HEK293T (cell line): ENCODE measurements around the gene PXDN.
A peak's percentile ranks its signal among the peaks of the same experiment; 100 is the strongest.

ENCODE experiments used
- CTCF ChIA-PET: fragments of 350-600 bp; formaldehyde crosslinking; extraction: SDS; loops from one replicate; lab custom pipeline; 2021; ENCODE audit warnings: antibody characterized with exemption, inconsistent platforms; lab: Yijun Ruan, JAX
- POLR2A ChIA-PET: fragments of 350-600 bp; formaldehyde crosslinking; extraction: SDS; loops from one replicate; lab custom pipeline; 2020; ENCODE audit warnings: antibody characterized with exemption, inconsistent platforms; lab: Yijun Ruan, JAX
- DNase-seq: peaks from one replicate; pipeline ENCODE4 v3.0.0; 2012; ENCODE audit warnings: mixed read lengths; ENCODE audit errors: extremely low spot score
- ARNT ChIP-seq: fragments of 450-650 bp; IDR thresholded peaks from 2 replicates; pipeline ENCODE4 v1.6.1; 2017; ENCODE audit warnings: mild to moderate bottlenecking
- BHLHE40 ChIP-seq: fragments of 450-650 bp; IDR thresholded peaks from 2 replicates; pipeline ENCODE4 v1.6.1; 2016; ENCODE audit warnings: mild to moderate bottlenecking, moderate library complexity, borderline replicate concordance
- CTBP1 ChIP-seq: fragments of 450-650 bp; IDR thresholded peaks from 2 replicates; pipeline ENCODE4 v1.6.1; 2016; ENCODE audit warnings: borderline replicate concordance
- ELF4 ChIP-seq: fragments of 450-650 bp; IDR thresholded peaks from 2 replicates; pipeline ENCODE4 v1.6.1; 2017; ENCODE audit warnings: antibody characterized with exemption
- FOXA1 ChIP-seq: fragments of 450-650 bp; IDR thresholded peaks from 2 replicates; pipeline ENCODE4 v1.6.1; 2016; ENCODE audit warnings: mild to moderate bottlenecking
- FOXK2 ChIP-seq: fragments of 450-650 bp; IDR thresholded peaks from 2 replicates; pipeline ENCODE4 v1.6.1; 2016; ENCODE audit warnings: mild to moderate bottlenecking
- FOXM1 ChIP-seq: fragments of 450-650 bp; IDR thresholded peaks from 2 replicates; pipeline ENCODE4 v1.6.1; 2017; ENCODE audit warnings: mild to moderate bottlenecking, borderline replicate concordance
- HDGF ChIP-seq: fragments of 450-650 bp; IDR thresholded peaks from 2 replicates; pipeline ENCODE4 v1.6.1; 2017; ENCODE audit warnings: antibody characterized with exemption, borderline replicate concordance
- L3MBTL2 ChIP-seq: fragments of 450-650 bp; conservative IDR thresholded peaks from 2 replicates; pipeline ENCODE4 v1.6.1; 2016; ENCODE audit warnings: mild to moderate bottlenecking
- LEF1 ChIP-seq: fragments of 450-650 bp; IDR thresholded peaks from 2 replicates; pipeline ENCODE4 v1.6.1; 2017; ENCODE audit warnings: mild to moderate bottlenecking, borderline replicate concordance
- NFRKB ChIP-seq: fragments of 450-650 bp; IDR thresholded peaks from 2 replicates; pipeline ENCODE4 v1.6.1; 2016; ENCODE audit warnings: mild to moderate bottlenecking, moderate library complexity
- PKNOX1 ChIP-seq: fragments of 450-650 bp; IDR thresholded peaks from 2 replicates; pipeline ENCODE4 v1.6.1; 2016
- SP1 ChIP-seq: fragments of 450-650 bp; IDR thresholded peaks from 2 replicates; pipeline ENCODE4 v1.6.1; 2017
- SUZ12 ChIP-seq: fragments of 450-650 bp; IDR thresholded peaks from 2 replicates; pipeline ENCODE4 v1.6.1; 2016; ENCODE audit warnings: mild to moderate bottlenecking
- TARDBP ChIP-seq: fragments of 450-650 bp; IDR thresholded peaks from 2 replicates; pipeline ENCODE4 v1.6.1; 2016
- ZNF384 ChIP-seq: fragments of 450-650 bp; IDR thresholded peaks from 2 replicates; pipeline ENCODE4 v1.6.1; 2016

PXDN gene

GRCh38 chr2:1770566-1771380 lies 26.5 kb upstream of the PXDN start:
- CTCF ChIA-PET: interaction anchor here (0.9 to 1.6 kb wide), 2 partner anchors 20 to 22 kb away, joined by 3 read pairs; no protein-coding TSS in a partner anchor

GRCh38 chr2:1769703-1770422 lies 25.5 kb upstream of the PXDN start:
- DNase-seq: peak; percentile 80
- ChIA-PET POLR2A (no interaction called here), CTCF (interaction anchor here (0.6 to 1.8 kb wide), 10 partner anchors 11 to 219 kb away, joined by 3 to 7 read pairs (median 3); no protein-coding TSS in a partner anchor)
- TF ChIP-seq PKNOX1 (no peak), SP1 (no peak), ELF4 (no peak), BHLHE40 (no peak), FOXA1 (no peak), HDGF (no peak), NFRKB (no peak), FOXM1 (no peak), LEF1 (no peak), SUZ12 (no peak), ZNF384 (no peak), TARDBP (no peak), FOXK2 (no peak), CTBP1 (no peak), L3MBTL2 (no peak)

More at GRCh38 chr2:1770566-1771380, 26.5 kb upstream of the PXDN start:
- POLR2A ChIA-PET: no interaction called here
- TF ChIP-seq PKNOX1: no peak
- no peak for TF ChIP-seq SP1
- no peak for TF ChIP-seq HDGF
- no peak for DNase-seq

DNA sequence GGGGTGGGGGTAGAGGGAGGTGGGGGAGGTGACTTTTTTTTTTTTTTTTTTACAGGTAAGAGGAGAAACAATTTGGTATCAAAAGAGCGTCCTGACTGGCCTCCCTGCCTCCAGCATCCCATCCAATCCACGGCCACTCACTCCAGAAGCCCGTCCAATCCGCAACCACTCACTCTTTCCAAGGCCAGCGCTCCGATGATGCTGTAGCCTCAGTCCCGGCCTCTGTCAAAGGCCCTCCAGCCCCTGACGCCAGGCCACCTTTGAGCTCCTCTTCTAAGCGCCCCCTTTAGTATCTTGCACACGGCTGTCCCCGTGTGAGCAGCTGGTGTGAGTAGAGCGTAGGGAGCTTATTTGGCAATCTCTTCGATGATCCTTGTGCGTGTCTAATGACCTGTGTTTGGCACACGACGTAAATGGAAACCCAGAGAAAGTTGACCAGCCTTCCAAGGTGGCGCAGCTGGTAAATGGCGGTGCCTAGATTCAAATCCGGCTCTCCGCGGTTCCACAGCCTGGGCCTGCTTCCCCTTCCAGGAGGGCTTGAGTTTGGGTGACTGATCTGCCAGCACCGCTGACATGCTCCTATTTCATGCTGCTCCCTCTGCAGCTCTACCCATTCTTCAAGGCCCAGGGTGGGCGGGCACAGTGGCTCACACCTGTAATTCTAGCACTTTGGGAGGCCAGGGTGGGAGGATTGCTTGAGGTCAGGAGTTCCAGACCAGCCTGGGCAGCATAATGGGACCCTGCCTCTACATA lies 23.8 kb upstream of the PXDN start:
- ChIA-PET CTCF (interaction anchor here (0.8 to 1.5 kb wide), 3 partner anchors 17 to 177 kb away, joined by 3 to 6 read pairs (median 3); no protein-coding TSS in a partner anchor), POLR2A (no interaction called here)
- DNase-seq: no peak
- TF ChIP-seq HDGF (no peak), SP1 (no peak), ZNF384 (no peak), ELF4 (no peak), LEF1 (no peak), SUZ12 (no peak), FOXA1 (no peak), TARDBP (no peak), PKNOX1 (no peak), FOXK2 (no peak), BHLHE40 (no peak)

DNA sequence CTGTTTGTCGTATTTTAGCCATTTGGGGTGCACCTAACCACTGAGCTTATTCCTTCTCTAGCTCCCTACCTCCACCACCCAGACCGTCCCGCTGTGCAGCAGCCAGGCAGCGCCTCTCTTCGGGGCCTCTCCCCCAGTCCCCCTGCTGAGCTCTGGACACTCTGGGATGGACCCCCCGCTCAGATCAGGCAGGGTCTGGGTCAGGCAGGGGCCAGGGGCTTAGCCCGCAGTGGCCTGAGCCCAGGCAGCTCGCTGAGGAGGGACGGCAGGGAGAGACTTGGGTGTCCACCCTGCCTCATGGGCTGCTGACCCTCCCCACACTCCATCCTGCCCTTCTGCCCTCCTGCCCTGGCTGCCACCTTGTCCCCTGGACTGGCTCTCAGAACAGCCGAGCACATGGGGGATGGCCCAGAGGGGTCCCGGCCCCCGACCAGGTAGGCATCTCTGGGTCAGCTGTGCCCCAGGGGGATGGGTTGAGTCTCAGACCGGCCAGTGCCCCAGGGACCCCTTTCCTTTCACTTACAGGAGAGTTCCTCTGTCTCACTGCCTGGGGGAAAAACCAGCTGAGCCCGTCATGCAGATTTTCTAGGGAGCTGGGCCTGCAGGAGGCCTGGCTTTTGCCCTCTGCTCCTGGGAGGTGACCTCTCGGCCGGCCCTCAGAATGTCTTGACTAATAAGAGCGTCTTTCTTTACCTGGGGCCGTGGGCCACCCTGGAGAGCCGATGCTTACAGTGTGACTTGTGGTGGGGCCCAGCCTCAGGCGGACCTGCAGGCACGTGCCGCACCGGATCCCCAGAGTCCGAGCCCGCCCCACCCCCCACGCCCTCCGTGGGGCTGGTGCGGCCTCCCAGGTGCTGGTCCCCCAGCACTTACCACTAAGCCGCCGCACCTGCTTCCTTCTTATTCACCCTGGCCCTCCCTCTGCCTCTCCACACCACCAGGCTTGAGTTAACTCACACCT lies 22.8 kb upstream of the PXDN start:
- ChIA-PET CTCF (interaction anchor here (1.5 kb wide), 1 partner anchor 16 kb away, joined by 6 read pairs; no protein-coding TSS in a partner anchor), POLR2A (no interaction called here)
- TF ChIP-seq NFRKB: no peak
- no peak for TF ChIP-seq LEF1
- TF ChIP-seq PKNOX1: no peak
- no peak for TF ChIP-seq TARDBP
- TF ChIP-seq BHLHE40: no peak
- no peak for TF ChIP-seq SUZ12
- no peak for TF ChIP-seq FOXM1
- TF ChIP-seq ELF4: no peak
- no peak for TF ChIP-seq ZNF384
- TF ChIP-seq SP1: no peak
- no peak for TF ChIP-seq FOXK2
- TF ChIP-seq L3MBTL2: no peak
- no peak for TF ChIP-seq FOXA1
- no peak for TF ChIP-seq ARNT
- TF ChIP-seq HDGF: no peak
- no peak for DNase-seq
